Measurements from ENCODE around the gene KLHDC4. TPM values are rescaled to one million over a fixed set of nuclear protein-coding genes. Genes with fewer than 3 reads are reported as not detected.
A peak's percentile ranks its signal among the peaks of the same experiment; 100 is the strongest.

The KLHDC4 gene
- total and polyA plus RNA-seq, 2 of the 4 experiments (the other 2 are of a cell fraction) = 13.6 to 19.0 TPM

- dilution Hi-C loops (cut with HindIII; ENCODE audit: low sequenced_read_pairs, unreplicated experiment) = no loop called here
- TF ChIP-seq NFE2L2 (IDR thresholded peaks at IDR 0.05; ENCODE audit: low read depth, low read length) (no peak), MXI1 (IDR thresholded peaks at IDR 0.05; ENCODE audit: borderline replicate concordance, low read depth, low read length) (no peak), BHLHE40 (IDR thresholded peaks at IDR 0.05; ENCODE audit: low read depth, low read length) (no peak), MAFK (IDR thresholded peaks at IDR 0.05; ENCODE audit: low read depth, low read length) (no peak), USF2 (IDR thresholded peaks at IDR 0.05; ENCODE audit: low read depth, low read length) (peak; percentile 87), CEBPB (IDR thresholded peaks at IDR 0.05; ENCODE audit: low read depth, low read length) (peak; percentile 76), RFX5 (IDR thresholded peaks at IDR 0.05; ENCODE audit: low read depth, low read length) (no peak), MAZ (IDR thresholded peaks at IDR 0.05; ENCODE audit: borderline replicate concordance, low read depth, low read length) (no peak), FOS (IDR thresholded peaks at IDR 0.05; ENCODE audit: low read depth, low read length) (no peak), SMC3 (IDR thresholded peaks at IDR 0.05; ENCODE audit: low read depth, low read length) (no peak), POLR2A (IDR thresholded peaks at IDR 0.05; ENCODE audit: low read depth, low read length) (no peak), CHD1 (IDR thresholded peaks at IDR 0.05; ENCODE audit: low read depth, low read length) (no peak), RCOR1 (IDR thresholded peaks at IDR 0.05; ENCODE audit: insufficient replicate concordance, low read length) (no peak), CTCF (conservative IDR thresholded peaks at IDR 0.05; ENCODE audit: low read depth, low read length) (peak; percentile 33)
Observed at GRCh38 chr16:87681981-87682570, 83.7 kb downstream of the KLHDC4 start.

More at GRCh38 chr16:87681981-87682570, 83.7 kb downstream of the KLHDC4 start:
- H2AK9ac ChIP-seq (replicated peaks; ENCODE audit: low read depth, low read length, poor library complexity) = peak overlapping the region; percentile 18
- peak overlapping the region; percentile 57 for H2BK120ac ChIP-seq (ENCODE audit: low read depth, low read length)
- H3K4ac ChIP-seq (ENCODE audit: low read depth, low read length) = peak overlapping the region; percentile 54; the same call in 1 of the 2 replicates
- H2BK15ac ChIP-seq (ENCODE audit: low read depth, low read length) = peak overlapping the region; percentile 79; the same call in 1 of the 3 replicates
- CTCF ChIA-PET = interaction anchor here (0.6 to 0.7 kb wide), 2 partner anchors 9 to 67 kb away, joined by 3 read pairs; no protein-coding TSS in a partner anchor
- no peaks in the 10 kb centered on the region for H4K20me1 ChIP-seq (ENCODE audit: insufficient read depth, low read length)
- BruUV-seq (replicated peaks) = no TSS peak
- H2BK20ac ChIP-seq (ENCODE audit: low read depth, low read length) = peak overlapping the region; percentile 35; the same call in 1 of the 2 replicates
- H3K36me3 ChIP-seq (ENCODE audit: control insufficient read depth, insufficient read depth, low read length) = no peaks in the 10 kb centered on the region
- peak overlapping the region; percentile 13; the same call in 1 of the 2 replicates for H3K27ac ChIP-seq (ENCODE audit: insufficient read depth, low read length)
- 80% methylated on average over 1 of the region's 9 CpGs; no CpG with 5 or more reads in 1 of the 2 experiments for WGBS, 2 experiments (ENCODE audit: extremely low coverage in 2 of 2, insufficient read length in 1 of 2)
- peak overlapping the region; percentile 13 for H4K5ac ChIP-seq (ENCODE audit: low read depth, low read length)
- peak overlapping the region; percentile 87; the same call in 1 of the 2 replicates for H4K91ac ChIP-seq (ENCODE audit: insufficient read depth, low read depth, low read length)
- H3K56ac ChIP-seq (ENCODE audit: extremely low read depth, insufficient read depth, low read length) = no peak overlapping the region
- peak overlapping the region; percentile 59 for H3K4me2 ChIP-seq (ENCODE audit: low read depth, low read length)
- H3K4me3 ChIP-seq (ENCODE audit: insufficient read depth, low read depth, low read length) = no peak overlapping the region
- POLR2A ChIA-PET (ENCODE audit: unreplicated experiment) = interaction anchor here (0.5 kb wide), 1 partner anchor 1789 kb away, joined by 3 read pairs; no protein-coding TSS in a partner anchor
- peak overlapping the region; percentile 38; the same call in 1 of the 2 replicates for H2AK5ac ChIP-seq (ENCODE audit: low read depth, low read length)
- peaks cover 23% of the 10 kb centered on the region; the same call in 1 of the 2 replicates for H3K27me3 ChIP-seq (ENCODE audit: control insufficient read depth, insufficient read depth, low read length)
- no peak overlapping the region for H3K9ac ChIP-seq (ENCODE audit: low read depth, low read length)
- intact Hi-C loops (cut with micrococcal nuclease) (no loop called here), in situ Hi-C loops (cut with MboI; ENCODE audit: low sequenced_read_pairs) (no loop called here)
- H2AFZ ChIP-seq (replicated peaks; ENCODE audit: low read length, poor library complexity) = peak overlapping the region; percentile 82
- H3K18ac ChIP-seq (ENCODE audit: low read depth, low read length) = peak overlapping the region; percentile 51; the same call in 1 of the 2 replicates
- H3K4me1 ChIP-seq (ENCODE audit: control insufficient read depth, insufficient read depth, low read length) = peaks cover 9% of the 10 kb centered on the region
- ATAC-seq (ENCODE audit: low read depth) = peak; percentile 98
- peak overlapping the region; percentile 2; the same call in 1 of the 2 replicates for H3K14ac ChIP-seq (replicated peaks; ENCODE audit: low read depth, low read length)
- H3K23ac ChIP-seq (ENCODE audit: low read depth, low read length) = no peak overlapping the region
- no peaks in the 10 kb centered on the region for H3K9me3 ChIP-seq (ENCODE audit: control insufficient read depth, insufficient read depth, low read length)
- peak overlapping the region in 1 of 2 experiments; percentile 78; a peak in 2 of 4 replicates for H4K8ac ChIP-seq (ENCODE audit: low read depth in 2 of 2, low read length in 2 of 2)
- 0 out of 2 replicates have a peak, but pooled peaks cover 3% of the 10 kb centered on the region for H3K9me1 ChIP-seq (ENCODE audit: insufficient read depth, low read length)
- peak; percentile 78 for DNase-seq
- H2BK5ac ChIP-seq (ENCODE audit: low read depth, low read length, poor library complexity, severe bottlenecking) = no peak overlapping the region
- no peaks in the 10 kb centered on the region for H3K79me1 ChIP-seq (ENCODE audit: low read depth in 1 of 2, low read length in 2 of 2)

Data from IMR-90 (cell line).